CD4-positive, CD25-positive, alpha-beta regulatory T cell (primary cell): ENCODE measurements around the gene PLA2G4F. TPM values are rescaled to one million over a fixed set of nuclear protein-coding genes. Genes with fewer than 3 reads are reported as not detected.

ENCODE experiments used
- ATAC-seq, 2 donors: fragments of 150-1000 bp; cut with Tn5 transposase; one replicate each; pipeline ENCODE4 v1.10.0; 2021; ENCODE audit warnings: low read depth in 2 of 2, moderate number of reproducible peaks in 2 of 2, moderate library complexity in 1 of 2
- DNase-seq, 3 donors: peaks; one replicate each; pipeline versions ENCODE4 v3.0.0 to v3.0.0-alpha.2; 2012 to 2022; ENCODE audit warnings: mixed read lengths in 1 of 3
- H3K27ac ChIP-seq: one replicate; pipeline ENCODE4 v1.7.0; 2013; ENCODE audit warnings: mild to moderate bottlenecking, low read length; ENCODE audit not compliant: insufficient read depth, poor library complexity, severe bottlenecking
- H3K27me3 ChIP-seq: one replicate; pipeline ENCODE4 v1.7.0; 2013; ENCODE audit warnings: low read length; ENCODE audit not compliant: control insufficient read depth, insufficient read depth
- H3K36me3 ChIP-seq: one replicate; pipeline ENCODE4 v1.7.0; 2013; ENCODE audit warnings: mild to moderate bottlenecking, low read length, moderate library complexity; ENCODE audit not compliant: control insufficient read depth, insufficient read depth
- H3K4me1 ChIP-seq: 2 replicates; pipeline ENCODE4 v1.7.0; 2013; ENCODE audit warnings: mild to moderate bottlenecking, low read length; ENCODE audit not compliant: insufficient read depth, control insufficient read depth, poor library complexity, severe bottlenecking
- H3K4me3 ChIP-seq: one replicate; pipeline ENCODE4 v1.7.0; 2013; ENCODE audit warnings: low read depth, mild to moderate bottlenecking, low read length, moderate library complexity
- H3K9me3 ChIP-seq, 2 experiments: 1 replicate in 1 of 2; 2 replicates in 1 of 2; pipeline ENCODE4 v1.7.0; 2013; ENCODE audit warnings: low read length in 2 of 2, mild to moderate bottlenecking in 1 of 2, moderate library complexity in 1 of 2; ENCODE audit not compliant: control insufficient read depth in 2 of 2
- H3K27ac Mint-ChIP-seq, 3 donors: one replicate each; pipeline ENCODE4 v1.8.0; 2020 to 2022; ENCODE audit warnings: mild to moderate bottlenecking in 3 of 3, mixed read lengths in 3 of 3, moderate library complexity in 2 of 3
- H3K27me3 Mint-ChIP-seq: one replicate; pipeline ENCODE4 v1.8.0; 2022; ENCODE audit warnings: mild to moderate bottlenecking, mixed read lengths
- H3K36me3 Mint-ChIP-seq: one replicate; pipeline ENCODE4 v1.8.0; 2020; ENCODE audit warnings: mixed read lengths
- H3K4me1 Mint-ChIP-seq, 4 donors: one replicate each; pipeline ENCODE4 v1.8.0; 2020 to 2022; ENCODE audit warnings: mixed read lengths in 4 of 4, mild to moderate bottlenecking in 1 of 4
- H3K4me3 Mint-ChIP-seq, 4 donors: one replicate each; pipeline ENCODE4 v1.8.0; 2020 to 2022; ENCODE audit warnings: mild to moderate bottlenecking in 4 of 4, mixed read lengths in 4 of 4, moderate library complexity in 3 of 4
- H3K9me3 Mint-ChIP-seq, 7 donors: one replicate each; pipeline ENCODE4 v1.8.0; 2020 to 2022; ENCODE audit warnings: mixed read lengths in 7 of 7, mild to moderate bottlenecking in 3 of 7, moderate library complexity in 2 of 7
- polyA plus RNA-seq, 4 donors: library from polyadenylated mRNA; unstranded; fragments of 300-500 nt; fragmentation: Illumina TruSeq; gene quantifications; one replicate each; pipeline ENCODE4 v1.2.3, GENCODE V29; 2021
- total RNA-seq: library from RNA; stranded (reverse); gene quantifications from one replicate; pipeline ENCODE4 v1.2.3, GENCODE V29; 2022

Gene PLA2G4F
- total and polyA plus RNA-seq, 5 donors from 2014 or later: not detected

- H3K4me3 Mint-ChIP-seq: no peak overlapping the region
- no peaks in the 10 kb centered on the region for H3K4me1 ChIP-seq
- ATAC-seq: no peak
Observed at GRCh38 chr15:42108189-42108588, 48.2 kb downstream of the PLA2G4F start.

GRCh38 chr15:42107473-42107872, 49.0 kb downstream of the PLA2G4F start:
- ATAC-seq (no peak), DNase-seq (peak in 1 of 3 donors; percentile 11)
- no peaks in the 10 kb centered on the region for H3K4me1 ChIP-seq
- no peaks in the 10 kb centered on the region for H3K9me3 ChIP-seq
- Mint-ChIP-seq H3K36me3 (no peaks in the 10 kb centered on the region), H3K4me1 (peaks cover 0 to 4% (median 2%) of the 10 kb centered on the region in 4 donors), H3K4me3 (no peak overlapping the region), H3K27me3 (peaks cover 39% of the 10 kb centered on the region), H3K9me3 (peaks cover 0 to 3% (median 0%) of the 10 kb centered on the region in 7 donors), H3K27ac (peak overlapping the region in 1 of 3 donors; percentile 10)
- H3K27me3 ChIP-seq: peaks cover 11% of the 10 kb centered on the region
- no peak overlapping the region for H3K27ac ChIP-seq
- no peaks in the 10 kb centered on the region for H3K36me3 ChIP-seq
- no peak overlapping the region for H3K4me3 ChIP-seq

More at GRCh38 chr15:42108189-42108588, 48.2 kb downstream of the PLA2G4F start:
- Mint-ChIP-seq H3K27ac (peak overlapping the region in 1 of 3 donors; percentile 10), H3K36me3 (no peaks in the 10 kb centered on the region), H3K9me3 (peaks cover 0 to 4% (median 0%) of the 10 kb centered on the region in 7 donors), H3K27me3 (peaks cover 46% of the 10 kb centered on the region), H3K4me1 (peaks cover 0 to 4% (median 2%) of the 10 kb centered on the region in 4 donors)
- DNase-seq: no peak
- peaks cover 13% of the 10 kb centered on the region for H3K27me3 ChIP-seq
- H3K4me3 ChIP-seq: no peak overlapping the region
- H3K36me3 ChIP-seq: no peaks in the 10 kb centered on the region
- no peaks in the 10 kb centered on the region for H3K9me3 ChIP-seq
- no peak overlapping the region for H3K27ac ChIP-seq

- no peak overlapping the region for H3K4me3 Mint-ChIP-seq
- H3K4me1 Mint-ChIP-seq: peaks cover 0 to 4% (median 2%) of the 10 kb centered on the region in 4 donors
- H3K27ac Mint-ChIP-seq: no peak overlapping the region
- Histone ChIP-seq H3K36me3 (no peaks in the 10 kb centered on the region), H3K27ac (no peak overlapping the region), H3K4me3 (no peak overlapping the region), H3K4me1 (no peaks in the 10 kb centered on the region), H3K27me3 (peaks cover 10% of the 10 kb centered on the region), H3K9me3 (no peaks in the 10 kb centered on the region)
- H3K36me3 Mint-ChIP-seq: no peaks in the 10 kb centered on the region
- no peak for ATAC-seq
- peaks cover 0 to 3% (median 0%) of the 10 kb centered on the region in 7 donors for H3K9me3 Mint-ChIP-seq
- no peak for DNase-seq
- H3K27me3 Mint-ChIP-seq: peaks cover 40% of the 10 kb centered on the region
Observed at GRCh38 chr15:42106288-42106687, 50.1 kb downstream of the PLA2G4F start.

GRCh38 chr15:42104095-42104891, 52.1 kb downstream of the PLA2G4F start:
- peaks cover 25% of the 10 kb centered on the region for H3K27me3 Mint-ChIP-seq
- no peak for ATAC-seq

DNA sequence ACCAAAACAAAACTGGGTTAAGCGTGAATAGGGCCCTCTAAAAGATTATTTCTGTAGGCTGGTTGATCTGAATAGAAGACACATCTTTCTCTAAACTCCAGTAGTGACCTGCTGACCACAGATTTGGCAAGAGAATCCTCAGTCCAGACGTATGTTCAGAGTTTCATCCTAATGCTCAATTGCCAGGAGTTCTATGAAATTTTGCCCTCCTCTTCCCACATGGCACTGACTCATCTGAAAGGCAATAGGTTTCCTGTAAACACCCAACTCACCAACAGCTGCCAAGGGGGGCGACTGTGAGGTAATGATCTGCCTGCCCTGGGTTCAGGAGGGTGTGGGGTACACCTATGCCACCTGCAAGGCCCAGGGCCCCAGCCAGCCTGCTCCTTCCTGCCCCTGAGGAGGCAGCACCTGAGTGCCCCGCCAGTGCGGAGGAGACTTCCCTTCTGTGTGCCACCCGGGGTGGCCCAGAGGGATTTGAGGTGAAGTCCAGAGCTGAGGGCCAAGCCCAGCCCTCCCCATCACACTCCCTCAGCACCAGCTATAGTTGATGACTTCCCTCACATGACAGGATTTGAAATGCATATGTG, 53.7 kb downstream of the PLA2G4F start:
- Mint-ChIP-seq H3K4me3 (no peak overlapping the region), H3K27ac (no peak overlapping the region), H3K4me1 (peaks cover 0 to 4% (median 2%) of the 10 kb centered on the region in 4 donors), H3K9me3 (no peaks in the 10 kb centered on the region), H3K36me3 (no peaks in the 10 kb centered on the region), H3K27me3 (peaks cover 27% of the 10 kb centered on the region)
- Histone ChIP-seq H3K36me3 (no peaks in the 10 kb centered on the region), H3K27ac (no peak overlapping the region), H3K9me3 (no peaks in the 10 kb centered on the region), H3K4me3 (no peak overlapping the region), H3K27me3 (no peaks in the 10 kb centered on the region), H3K4me1 (no peaks in the 10 kb centered on the region)
- ATAC-seq (no peak), DNase-seq (no peak)

More at GRCh38 chr15:42104095-42104891, 52.1 kb downstream of the PLA2G4F start:
- no peaks in the 10 kb centered on the region for H3K9me3 Mint-ChIP-seq
- H3K9me3 ChIP-seq: no peaks in the 10 kb centered on the region
- H3K4me3 ChIP-seq: no peak overlapping the region
- no peaks in the 10 kb centered on the region for H3K4me1 ChIP-seq
- H3K36me3 Mint-ChIP-seq: no peaks in the 10 kb centered on the region
- DNase-seq: no peak
- no peaks in the 10 kb centered on the region for H3K36me3 ChIP-seq
- no peak overlapping the region for H3K27ac Mint-ChIP-seq
- H3K4me1 Mint-ChIP-seq: peaks cover 0 to 4% (median 2%) of the 10 kb centered on the region in 4 donors
- peaks cover 3% of the 10 kb centered on the region for H3K27me3 ChIP-seq
- H3K27ac ChIP-seq: no peak overlapping the region
- no peak overlapping the region for H3K4me3 Mint-ChIP-seq

- DNase-seq: no peak
- H3K9me3 Mint-ChIP-seq: no peaks in the 10 kb centered on the region
- Histone ChIP-seq H3K27ac (no peak overlapping the region), H3K9me3 (no peaks in the 10 kb centered on the region), H3K4me3 (no peak overlapping the region), H3K27me3 (no peaks in the 10 kb centered on the region), H3K4me1 (no peaks in the 10 kb centered on the region), H3K36me3 (no peaks in the 10 kb centered on the region)
- peaks cover 23% of the 10 kb centered on the region for H3K27me3 Mint-ChIP-seq
- no peak overlapping the region for H3K27ac Mint-ChIP-seq
- H3K36me3 Mint-ChIP-seq: no peaks in the 10 kb centered on the region
- H3K4me3 Mint-ChIP-seq: no peak overlapping the region
- H3K4me1 Mint-ChIP-seq: no peaks in the 10 kb centered on the region
- ATAC-seq: no peak
Observed at GRCh38 chr15:42101861-42102260, 54.6 kb downstream of the PLA2G4F start.

DNA sequence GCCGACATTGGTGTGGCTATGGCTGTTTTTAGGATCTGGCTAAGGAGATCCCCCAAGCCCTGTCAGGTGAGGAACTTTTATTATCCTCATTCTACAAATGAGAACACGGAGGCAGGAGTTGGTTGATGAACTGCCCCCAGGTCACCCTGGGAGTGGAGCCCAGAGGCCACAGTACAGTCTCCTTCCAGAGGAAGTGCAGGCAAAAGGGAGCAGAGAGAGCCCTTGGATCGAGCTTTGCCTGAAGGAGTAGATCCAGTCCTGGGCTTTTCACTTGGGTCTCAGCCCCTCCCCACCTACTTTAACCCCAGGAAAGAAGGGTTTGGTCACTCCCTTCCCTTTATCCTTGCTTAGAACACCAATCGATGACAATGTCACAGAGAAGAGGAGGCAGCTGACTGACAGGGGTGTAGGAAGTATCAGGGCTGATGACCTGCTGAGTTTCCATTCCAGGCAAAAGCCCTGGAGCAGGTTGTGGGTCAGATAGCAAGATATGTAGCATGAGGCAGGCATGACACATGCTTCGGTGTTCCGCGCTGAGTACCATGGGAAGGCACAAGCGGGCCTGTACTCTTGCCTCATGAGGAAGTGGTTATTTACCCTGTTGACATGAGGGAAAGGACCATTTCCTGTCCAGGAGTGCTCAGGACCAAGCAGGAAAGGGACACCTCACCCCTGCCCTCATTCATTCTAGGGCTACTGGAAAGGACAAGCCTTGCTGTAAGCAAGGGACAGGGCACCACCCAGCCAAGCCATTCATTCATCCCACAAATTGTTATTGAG, 56.2 kb downstream of the PLA2G4F start:
- no peak overlapping the region for H3K27ac Mint-ChIP-seq
- no peak overlapping the region for H3K4me3 ChIP-seq
- H3K27me3 ChIP-seq: no peaks in the 10 kb centered on the region
- H3K9me3 ChIP-seq: no peaks in the 10 kb centered on the region
- no peak for ATAC-seq
- no peaks in the 10 kb centered on the region for H3K4me1 Mint-ChIP-seq
- H3K9me3 Mint-ChIP-seq: no peaks in the 10 kb centered on the region
- H3K36me3 Mint-ChIP-seq: no peaks in the 10 kb centered on the region
- no peak overlapping the region for H3K27ac ChIP-seq
- no peaks in the 10 kb centered on the region for H3K4me1 ChIP-seq
- no peak for DNase-seq
- no peak overlapping the region for H3K4me3 Mint-ChIP-seq
- no peaks in the 10 kb centered on the region for H3K36me3 ChIP-seq
- H3K27me3 Mint-ChIP-seq: peaks cover 13% of the 10 kb centered on the region
